IPS-20b (cell line): Measurements from ENCODE around the gene LRRC57.

Source experiments
- H3K27ac ChIP-seq: one replicate; pipeline ENCODE4 v1.5.1; 2013; ENCODE audit warnings: low read length
- H3K27me3 ChIP-seq: 2 replicates; pipeline ENCODE4 v1.6.1; 2013; ENCODE audit warnings: mild to moderate bottlenecking, low read length, inconsistent platforms; ENCODE audit not compliant: insufficient read depth
- H3K36me3 ChIP-seq: 2 replicates; pipeline ENCODE4 v1.6.1; 2013; ENCODE audit warnings: low read depth, mild to moderate bottlenecking, inconsistent platforms, low read length, moderate library complexity; ENCODE audit not compliant: insufficient read depth
- H3K4me1 ChIP-seq: 2 replicates; pipeline ENCODE4 v1.6.1; 2013; ENCODE audit warnings: mild to moderate bottlenecking, control low read depth, inconsistent platforms, low read length, moderate library complexity; ENCODE audit not compliant: insufficient read depth
- H3K4me3 ChIP-seq: 2 replicates; pipeline ENCODE4 v1.5.1; 2013; ENCODE audit warnings: mild to moderate bottlenecking, low read length, inconsistent platforms
- H3K9ac ChIP-seq: 2 replicates; pipeline ENCODE4 v1.6.1; 2013; ENCODE audit warnings: low read depth, mild to moderate bottlenecking, inconsistent platforms, low read length, moderate library complexity
- H3K9me3 ChIP-seq: 2 replicates; pipeline ENCODE4 v1.6.1; 2013; ENCODE audit warnings: mild to moderate bottlenecking, low read depth, low read length, inconsistent platforms; ENCODE audit not compliant: insufficient read depth

Gene LRRC57

GRCh38 chr15:42499858-42500609, 48.6 kb downstream of the LRRC57 start:
- H3K9me3 ChIP-seq, result no peaks in the 10 kb centered on the region
- no peaks in the 10 kb centered on the region for H3K27me3 ChIP-seq
- H3K9ac ChIP-seq, result no peak overlapping the region
- H3K4me1 ChIP-seq, result peaks cover 6% of the 10 kb centered on the region
- H3K27ac ChIP-seq, result no peak overlapping the region
- no peak overlapping the region for H3K4me3 ChIP-seq
- H3K36me3 ChIP-seq, result 0 out of 2 replicates have a peak, but pooled peaks cover 3% of the 10 kb centered on the region

GRCh38 chr15:42498212-42499068, 50.2 kb downstream of the LRRC57 start:
- no peak overlapping the region for H3K27ac ChIP-seq
- peaks cover 10% of the 10 kb centered on the region for H3K4me1 ChIP-seq
- no peak overlapping the region for H3K4me3 ChIP-seq
- H3K27me3 ChIP-seq, result no peaks in the 10 kb centered on the region
- H3K9me3 ChIP-seq, result no peaks in the 10 kb centered on the region
- H3K9ac ChIP-seq, result no peak overlapping the region
- 0 out of 2 replicates have a peak, but pooled peaks cover 3% of the 10 kb centered on the region for H3K36me3 ChIP-seq

GRCh38 chr15:42495361-42496212, 53.0 kb downstream of the LRRC57 start, which contains the start of gene SNAP23:
TSS of gene SNAP23 (plus strand) at chr15:42495634. CDS start at chr15:42511847, 16,213 bp downstream.
- peak within 1 kb of the TSS; percentile 82 for H3K9ac ChIP-seq
- H3K36me3 ChIP-seq, result 0 out of 2 replicates have a peak, but pooled peaks cover 3% of the 10 kb centered on the region
- no peak within 1 kb of the TSS for H3K27ac ChIP-seq
- H3K4me1 ChIP-seq, result peaks cover 10% of the 10 kb centered on the region
- peak within 1 kb of the TSS; percentile 89 for H3K4me3 ChIP-seq
- H3K27me3 ChIP-seq, result no peaks in the 10 kb centered on the region
- H3K9me3 ChIP-seq, result no peaks in the 10 kb centered on the region

GRCh38 chr15:42494998-42495360, 53.6 kb downstream of the LRRC57 start:
- Histone ChIP-seq H3K4me1 (peaks cover 10% of the 10 kb centered on the region), H3K27me3 (no peaks in the 10 kb centered on the region), H3K9me3 (no peaks in the 10 kb centered on the region), H3K9ac (peak overlapping the region; percentile 82; the same call in 1 of the 2 replicates), H3K36me3 (0 out of 2 replicates have a peak, but pooled peaks cover 3% of the 10 kb centered on the region), H3K27ac (no peak overlapping the region), H3K4me3 (peak overlapping the region; percentile 89)

GRCh38 chr15:42493679-42494078, 54.9 kb downstream of the LRRC57 start:
- no peak overlapping the region for H3K9ac ChIP-seq
- H3K36me3 ChIP-seq, result 0 out of 2 replicates have a peak, but pooled peaks cover 2% of the 10 kb centered on the region
- no peaks in the 10 kb centered on the region for H3K9me3 ChIP-seq
- H3K27ac ChIP-seq, result no peak overlapping the region
- peaks cover 4% of the 10 kb centered on the region; the same call in 1 of the 2 replicates for H3K4me1 ChIP-seq
- H3K4me3 ChIP-seq, result no peak overlapping the region
- H3K27me3 ChIP-seq, result no peaks in the 10 kb centered on the region

- Histone ChIP-seq H3K36me3 (no peaks in the 10 kb centered on the region), H3K4me3 (peak overlapping the region; percentile 90), H3K9me3 (no peaks in the 10 kb centered on the region), H3K4me1 (peaks cover 4% of the 10 kb centered on the region; the same call in 1 of the 2 replicates), H3K27me3 (no peaks in the 10 kb centered on the region), H3K27ac (peak overlapping the region; percentile 93), H3K9ac (peak overlapping the region; percentile 93)
Observed at GRCh38 chr15:42491539-42492225, 56.9 kb downstream of the LRRC57 start.

- no peaks in the 10 kb centered on the region for H3K9me3 ChIP-seq
- peak within 1 kb of the TSS; percentile 93 for H3K27ac ChIP-seq
- no peaks in the 10 kb centered on the region for H3K36me3 ChIP-seq
- H3K4me3 ChIP-seq, result peak within 1 kb of the TSS; percentile 90
- H3K27me3 ChIP-seq, result no peaks in the 10 kb centered on the region
- peaks cover 4% of the 10 kb centered on the region; the same call in 1 of the 2 replicates for H3K4me1 ChIP-seq
- H3K9ac ChIP-seq, result peak within 1 kb of the TSS; percentile 93
Observed at GRCh38 chr15:42490671-42491538, 57.7 kb downstream of the LRRC57 start, which contains the start of gene ZNF106. TSS of gene ZNF106 (minus strand) at chr15:42491141. CDS start at chr15:42472289, 18,852 bp downstream.

- Histone ChIP-seq H3K36me3 (no peaks in the 10 kb centered on the region), H3K9ac (peak overlapping the region; percentile 93), H3K4me1 (peaks cover 4% of the 10 kb centered on the region; the same call in 1 of the 2 replicates), H3K9me3 (no peaks in the 10 kb centered on the region), H3K27ac (peak overlapping the region; percentile 28), H3K4me3 (peak overlapping the region; percentile 90), H3K27me3 (no peaks in the 10 kb centered on the region)
Observed at GRCh38 chr15:42490291-42490670, 58.3 kb downstream of the LRRC57 start.
